ENCODE measurements around the gene LYSET.
"Not testable (repeated sequence)": the region's sequence is repeated elsewhere in the genome, so short reads cannot be mapped to it uniquely, and the experiment has no call there.

LYSET gene, protein sequence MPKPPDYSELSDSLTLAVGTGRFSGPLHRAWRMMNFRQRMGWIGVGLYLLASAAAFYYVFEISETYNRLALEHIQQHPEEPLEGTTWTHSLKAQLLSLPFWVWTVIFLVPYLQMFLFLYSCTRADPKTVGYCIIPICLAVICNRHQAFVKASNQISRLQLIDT

DNA sequence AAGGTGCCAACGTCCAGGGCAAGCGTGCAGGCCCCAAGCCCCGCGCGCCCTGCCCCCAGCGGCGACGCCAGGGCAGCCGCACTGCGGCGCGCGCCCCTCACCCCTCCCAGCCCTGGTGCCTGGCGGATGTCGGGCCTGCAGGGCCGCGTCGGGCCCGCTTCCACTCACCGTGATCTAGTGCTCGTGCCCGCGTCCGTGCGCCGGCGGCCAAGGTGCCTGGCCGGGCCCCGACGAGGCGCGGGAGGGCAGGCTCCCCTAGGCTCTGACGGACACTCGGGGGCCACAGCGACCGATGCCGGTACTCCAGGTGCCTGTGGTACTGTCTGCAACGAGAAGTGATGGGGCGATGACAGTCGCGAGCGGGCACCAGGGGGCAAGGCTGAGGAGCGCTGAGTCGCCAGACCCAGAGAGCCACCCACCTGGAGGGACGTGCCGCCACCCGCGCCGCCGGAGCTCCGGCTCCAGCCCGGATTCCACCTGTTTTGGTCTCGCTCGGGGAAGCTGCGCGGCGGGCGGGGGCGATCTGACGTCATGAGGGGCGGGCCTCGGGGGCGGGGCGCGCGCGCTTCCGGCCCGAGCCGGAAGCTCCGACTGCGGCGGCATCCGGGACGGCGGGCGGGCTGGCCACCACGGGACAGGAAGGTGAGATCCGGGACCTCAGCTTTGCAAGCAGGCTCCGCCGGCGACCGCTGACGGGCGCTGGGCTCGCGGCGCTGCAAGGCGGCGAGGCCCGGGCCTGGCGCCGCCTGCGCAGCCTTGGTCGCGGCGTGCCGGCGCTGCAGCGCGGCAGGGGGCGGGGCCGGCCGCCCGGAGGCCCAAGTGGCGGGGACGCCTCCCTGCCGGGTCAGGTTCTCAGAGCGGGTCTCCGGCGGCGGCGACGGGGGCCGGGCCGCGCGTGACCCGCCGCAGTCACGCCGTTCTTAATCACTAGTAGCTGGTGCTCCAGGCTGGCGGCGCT is at the start of gene LYSET, which contains the start of gene MOAP1:
Gene LYSET, plus strand, starts transcription at position 927 of the 958 bp plus-strand sequence. CDS start 89 bp downstream, outside the sequence.
Gene MOAP1, minus strand, starts transcription at position 507 of the 958 bp plus-strand sequence. CDS start 655 bp downstream, outside the sequence.
- peak; percentile 81 for DNase-seq

GRCh38 chr14:93135399-93135798 is 49.7 kb upstream of the LYSET start:
- DNase-seq: no peak

DNA sequence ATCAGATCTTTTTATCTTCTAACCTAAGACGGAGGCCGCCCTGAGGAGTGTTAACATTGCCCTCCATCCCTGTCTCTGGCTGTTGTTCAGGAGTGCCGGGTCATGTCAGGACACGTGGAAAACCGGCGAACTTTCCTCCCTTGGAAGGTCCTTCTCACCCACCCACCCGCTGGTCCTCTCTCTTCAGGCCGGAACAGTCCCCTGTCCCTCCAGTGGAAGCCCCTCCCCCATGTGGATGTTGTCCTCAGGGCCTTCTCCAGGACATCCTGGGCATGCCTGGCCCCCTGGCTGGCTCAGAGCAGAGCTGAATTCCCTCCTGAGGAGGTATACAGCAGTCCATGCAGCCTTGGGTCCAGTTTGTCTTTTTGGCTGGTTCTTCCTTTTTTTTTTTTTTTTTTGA is 49.1 kb upstream of the LYSET start:
- DNase-seq: no peak

DNA sequence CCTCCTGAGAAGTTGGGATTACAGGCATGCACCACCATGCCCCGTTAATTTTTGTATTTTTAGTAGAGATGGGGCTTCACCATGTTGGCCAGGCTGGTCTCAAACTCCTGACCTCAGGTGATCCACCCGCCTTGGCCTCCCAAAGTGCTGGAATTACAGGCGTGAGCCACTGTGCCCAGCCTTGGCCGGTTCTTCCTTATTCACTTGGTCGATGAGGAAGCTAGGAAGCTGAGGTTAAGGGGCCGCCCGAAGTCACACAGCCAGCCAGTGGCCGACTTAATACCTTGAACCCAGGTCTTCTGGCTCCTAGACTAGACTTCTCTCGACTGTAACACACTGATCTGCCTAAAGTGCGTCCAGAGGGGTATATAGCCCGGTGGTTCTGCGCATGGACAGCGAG is 48.6 kb upstream of the LYSET start:
- not testable (repeated sequence) for DNase-seq

DNA sequence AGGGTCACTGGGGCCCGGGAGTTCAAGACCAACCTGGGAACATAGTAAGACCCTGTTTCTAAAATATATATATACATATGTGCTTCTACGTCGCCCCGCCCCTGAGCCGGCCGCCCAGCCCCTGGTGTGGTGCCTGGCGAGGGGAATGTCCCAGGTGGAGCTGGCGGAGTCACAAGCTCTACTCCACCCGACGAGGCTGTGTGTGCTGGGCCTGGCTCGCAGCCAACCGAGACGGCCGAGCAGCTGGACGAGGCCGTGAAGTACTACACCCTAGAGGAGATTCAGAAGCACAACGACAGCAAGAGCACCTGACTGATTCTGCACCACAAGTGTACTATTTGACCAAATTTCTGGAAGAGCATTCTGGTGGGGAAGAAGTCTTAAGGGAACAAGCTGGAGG is 47.3 kb upstream of the LYSET start:
- DNase-seq: peak; percentile 67

GRCh38 chr14:93142854-93143652 is 42.1 kb upstream of the LYSET start:
- no peak for DNase-seq

DNA sequence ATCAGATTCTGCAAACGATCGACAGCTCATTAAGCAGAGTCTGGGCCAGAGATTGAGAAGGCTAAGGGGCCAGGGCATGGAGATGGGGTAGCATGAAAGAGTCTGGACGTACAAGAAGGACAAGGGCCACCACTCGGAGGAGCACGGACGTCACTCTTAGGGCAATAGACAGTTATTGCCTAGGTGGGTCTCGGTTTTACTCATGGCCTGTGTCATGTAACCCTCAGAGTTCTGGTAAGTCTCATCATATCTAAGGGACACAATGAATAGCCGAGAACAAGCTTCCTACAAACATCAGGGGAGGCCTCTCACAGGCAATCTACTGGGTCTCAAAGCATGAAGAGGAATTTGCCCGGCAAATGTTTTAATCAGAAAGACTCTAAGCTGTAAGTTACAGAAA is 39.0 kb upstream of the LYSET start:
- no peak for DNase-seq

- DNase-seq: no peak
Observed at GRCh38 chr14:93148979-93149378, 36.1 kb upstream of the LYSET start.

DNA sequence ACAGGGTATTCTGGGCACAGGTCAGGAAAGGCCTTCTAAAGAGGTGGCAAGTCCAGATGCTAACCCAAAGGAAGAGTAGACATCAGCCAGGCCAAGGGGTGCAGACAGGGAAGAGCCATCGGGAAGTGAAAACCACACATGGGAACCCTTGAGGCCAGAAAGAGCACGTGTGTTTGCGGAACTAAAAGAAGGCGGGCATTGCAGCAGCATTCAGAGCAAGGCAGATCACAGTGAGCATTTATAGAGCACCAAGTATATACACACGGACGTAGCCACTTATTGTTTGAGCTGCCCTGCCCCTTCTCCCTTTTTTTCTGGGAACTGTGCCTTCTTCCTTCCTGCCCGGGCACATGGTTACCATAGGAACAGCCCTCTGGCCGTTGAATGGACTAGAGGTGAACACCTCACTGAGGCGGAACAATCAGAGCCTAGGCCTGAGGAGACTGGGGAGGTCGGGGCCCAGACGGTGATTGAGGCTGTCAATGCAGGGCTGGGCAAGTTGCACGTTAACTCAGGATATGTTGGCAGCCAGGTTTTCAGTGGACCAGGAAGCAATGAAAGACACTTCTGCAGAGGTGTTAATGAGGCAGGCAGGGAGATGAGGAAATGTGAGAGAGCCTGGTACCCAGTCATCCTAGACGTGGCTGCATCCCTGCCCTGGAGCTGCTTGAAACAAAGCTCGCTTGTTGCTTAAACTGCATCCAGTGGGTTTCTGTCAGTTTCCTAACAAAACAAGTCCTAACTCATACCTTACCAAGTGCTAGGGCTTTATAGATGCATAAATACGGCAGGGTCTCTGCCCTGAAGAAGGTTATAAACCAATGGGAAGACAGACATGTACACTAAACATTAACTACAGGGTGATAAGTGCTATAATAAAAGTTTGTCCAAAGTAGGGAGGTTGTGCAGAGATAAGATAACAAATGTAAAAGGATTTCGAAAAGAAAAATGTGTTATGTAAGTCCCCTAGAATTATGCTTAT is 34.6 kb upstream of the LYSET start:
- no peak for DNase-seq

DNA sequence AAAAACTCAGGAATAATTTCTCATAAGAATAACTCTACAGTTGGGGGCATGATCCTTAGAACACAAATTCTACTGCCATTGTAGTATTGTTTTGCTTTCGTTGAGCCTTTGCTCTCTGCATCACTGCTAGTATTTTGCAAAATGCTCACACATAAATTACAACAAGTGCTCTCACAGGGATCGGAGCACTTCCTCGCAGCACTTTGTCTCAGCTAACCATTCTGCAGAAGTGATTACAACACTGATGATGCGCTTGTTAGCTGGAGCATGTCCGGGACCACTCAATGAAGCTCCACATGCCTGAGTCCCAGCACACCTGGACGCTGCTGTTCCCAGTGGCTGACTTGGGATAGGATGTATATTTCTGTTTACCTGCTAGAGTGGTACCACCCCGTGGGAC is 32.0 kb upstream of the LYSET start:
- no peak for DNase-seq

- no peak for DNase-seq
Observed at GRCh38 chr14:93155667-93156066, 29.4 kb upstream of the LYSET start.

DNA sequence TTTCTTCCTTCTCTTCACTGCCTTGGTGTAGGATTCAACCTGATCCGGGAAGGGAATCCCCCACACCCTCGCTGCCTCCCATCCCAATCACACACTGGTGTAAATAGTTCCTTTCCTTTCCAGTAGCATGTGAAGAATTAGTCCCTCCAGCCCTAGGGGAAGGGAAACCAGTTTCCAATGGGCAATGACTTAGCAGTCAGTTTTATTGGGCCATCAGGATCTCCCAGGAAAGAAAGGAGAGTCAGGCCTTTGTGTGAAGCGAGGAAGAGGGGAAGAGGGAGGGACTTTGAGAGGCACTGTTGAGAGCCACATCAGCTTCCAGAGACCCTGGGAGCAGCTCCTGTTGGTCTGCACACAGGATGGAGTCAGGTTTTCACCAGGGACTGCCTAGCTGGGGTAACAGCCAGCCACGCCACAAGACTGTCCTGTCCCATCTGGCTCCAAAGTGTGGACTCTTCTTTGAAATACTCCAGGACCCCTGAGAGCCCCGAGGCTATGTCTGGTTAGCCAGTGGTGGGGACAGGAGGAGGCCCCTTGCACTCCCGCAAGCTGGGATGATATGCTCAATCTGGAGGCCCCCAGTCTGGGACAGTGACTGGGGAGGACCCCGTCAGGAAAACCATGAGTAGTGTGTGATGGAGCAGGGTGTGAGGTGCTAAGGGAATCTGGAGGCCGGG is 28.3 kb upstream of the LYSET start:
- DNase-seq: no peak

DNA sequence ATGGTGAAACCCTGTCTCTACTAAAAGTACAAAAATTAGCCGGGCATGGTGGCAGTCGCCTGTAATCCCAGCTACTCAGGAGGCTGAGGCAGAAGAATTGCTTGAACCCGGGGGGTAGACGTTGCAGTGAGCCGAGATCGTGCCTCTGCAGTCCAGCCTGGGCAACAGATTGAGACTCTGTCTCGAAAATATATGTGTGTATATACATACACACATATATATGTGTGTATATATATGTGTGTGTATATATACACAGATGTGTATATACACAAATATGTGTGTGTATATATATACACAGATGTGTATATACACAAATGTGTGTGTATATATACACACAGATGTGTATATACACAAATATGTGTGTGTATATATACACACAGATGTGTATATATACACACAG is 26.8 kb upstream of the LYSET start:
- DNase-seq: not testable (repeated sequence)

- DNase-seq: not testable (repeated sequence)
Observed at GRCh38 chr14:93159625-93160352, 25.3 kb upstream of the LYSET start.

DNA sequence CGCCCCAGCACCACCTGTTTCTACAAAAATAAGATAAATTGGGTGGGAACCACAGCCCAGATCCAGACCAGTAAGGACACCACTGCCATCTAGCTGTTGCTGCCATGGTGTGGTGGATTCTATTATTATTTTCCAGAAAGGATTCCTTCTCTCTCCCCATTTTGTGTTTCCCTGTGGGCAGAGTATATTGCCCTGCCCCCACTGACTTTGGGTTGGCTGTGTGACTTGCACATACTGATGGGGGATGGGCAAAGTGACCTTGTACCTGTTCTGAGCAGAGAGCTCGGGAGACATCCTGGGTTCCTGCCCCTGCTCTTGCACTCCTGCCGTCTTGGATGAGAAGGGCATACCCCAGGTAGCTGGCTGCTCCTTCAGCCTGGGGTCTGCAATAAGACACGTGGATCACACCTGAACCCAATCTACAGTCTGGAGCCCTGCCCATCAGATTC is 24.7 kb upstream of the LYSET start:
- peak; percentile 37 for DNase-seq

DNA sequence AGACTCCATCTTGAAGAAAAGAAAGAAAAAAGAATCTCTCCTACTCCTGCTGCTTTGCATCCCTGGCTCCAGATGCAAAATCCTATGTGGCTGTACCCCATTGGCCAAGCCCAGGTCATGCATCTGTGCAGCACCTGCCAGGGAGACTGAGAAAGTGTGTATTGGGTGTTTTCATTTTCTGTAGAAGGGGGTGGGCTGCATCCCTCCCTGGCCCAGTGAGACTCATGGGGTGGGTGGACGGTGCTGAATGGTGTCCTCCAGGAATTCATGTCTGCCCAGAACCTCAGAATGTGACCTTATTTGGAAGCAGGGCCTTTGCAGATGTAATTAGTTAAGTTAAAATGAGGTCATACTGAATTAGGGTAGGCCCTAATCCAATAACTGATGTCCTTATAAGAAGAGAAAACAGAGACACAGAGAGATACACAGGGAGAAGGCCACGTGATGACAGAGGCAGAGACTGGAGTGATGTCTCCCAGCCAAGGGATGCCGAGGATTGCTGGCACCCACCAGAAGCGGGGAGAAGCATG is 23.6 kb upstream of the LYSET start:
- peak; percentile 75 for DNase-seq

DNA sequence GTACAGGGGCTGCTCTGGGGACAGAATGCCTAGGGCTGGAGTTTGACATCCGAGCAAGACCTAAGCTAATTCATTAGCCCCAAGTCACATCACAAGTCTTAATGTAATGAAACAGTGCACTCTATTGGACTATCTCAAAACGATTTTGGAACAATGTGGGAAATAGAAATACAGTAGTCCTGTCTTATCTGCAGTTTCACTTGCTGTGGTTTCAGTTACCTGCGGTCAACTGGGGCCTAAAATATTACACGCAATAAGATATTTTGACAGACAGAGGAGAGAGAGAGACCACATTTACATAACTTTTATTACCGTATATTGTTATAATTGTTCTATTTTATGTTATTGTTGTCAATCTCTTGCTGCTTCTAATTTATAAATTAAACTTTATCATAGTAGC is 21.6 kb upstream of the LYSET start:
- no peak for DNase-seq

DNA sequence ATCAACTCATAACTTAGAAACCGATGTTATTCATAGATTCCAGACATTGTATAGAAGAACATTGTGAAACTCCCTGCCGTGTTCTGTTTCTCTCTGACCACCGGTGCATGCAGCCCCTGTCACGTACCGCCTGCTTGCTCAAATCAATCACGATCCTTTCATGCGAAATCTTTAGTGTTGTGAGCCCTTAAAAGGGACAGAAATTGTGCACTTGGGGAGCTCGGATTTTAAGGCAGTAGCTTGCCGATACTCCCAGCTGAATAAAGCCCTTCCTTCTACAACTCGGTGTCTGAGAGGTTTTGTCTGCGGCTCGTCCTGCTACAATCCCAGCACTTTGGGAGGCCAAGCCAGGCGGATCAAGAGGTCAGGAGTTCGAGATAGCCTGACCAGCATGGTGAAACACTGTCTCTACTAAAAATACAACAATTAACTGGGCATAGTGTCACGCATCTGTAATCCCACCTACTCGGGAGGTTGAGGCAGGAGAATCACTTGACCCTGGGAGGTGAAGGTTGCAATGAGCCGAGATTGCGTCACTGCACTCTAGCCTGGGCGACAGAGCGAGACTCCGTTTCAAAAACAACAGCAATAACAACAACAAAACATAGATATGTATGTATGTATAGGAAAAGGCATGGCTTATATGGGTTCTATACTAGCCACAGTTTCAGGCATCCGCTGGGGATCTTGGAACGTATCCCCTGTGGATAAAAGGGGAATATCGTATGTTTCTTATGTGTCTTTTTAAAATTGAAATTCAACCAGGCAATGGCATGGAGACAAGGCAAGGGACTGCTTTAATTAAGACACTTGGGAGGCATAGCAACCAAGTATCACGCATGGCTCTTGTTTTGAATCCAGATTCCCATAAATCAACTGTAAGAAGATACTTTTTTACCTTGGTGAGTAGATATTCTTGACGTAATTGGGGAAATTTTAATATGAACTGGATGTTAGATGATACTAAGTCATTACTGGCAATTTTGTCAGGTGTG is 19.5 kb upstream of the LYSET start:
- not testable (repeated sequence) for DNase-seq

DNA sequence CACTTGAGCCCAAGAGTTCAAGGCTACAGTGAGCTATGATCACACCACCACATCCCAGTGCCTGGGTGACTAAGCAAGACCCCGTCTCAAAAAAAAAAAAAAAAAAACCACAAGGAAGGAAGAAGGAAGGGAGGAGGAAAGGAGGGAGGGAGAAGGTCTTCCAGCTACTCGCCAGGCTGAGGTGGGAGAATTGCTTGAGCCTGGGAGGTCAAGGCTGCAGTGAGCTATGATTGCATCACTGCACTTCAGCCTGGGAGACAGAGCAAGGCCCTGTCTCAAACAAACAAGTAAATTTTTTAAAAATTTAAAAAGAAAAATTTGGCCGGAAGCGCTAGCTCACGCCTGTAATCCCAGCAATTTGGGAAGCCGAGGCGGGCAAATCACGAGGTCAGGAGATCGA is 16.5 kb upstream of the LYSET start:
- DNase-seq: not testable (repeated sequence)

Measured in NCI-H82 (cell line).